HG03354 (cell line): Measurements from ENCODE around the gene PRUNE1.

ENCODE experiments used
- ATAC-seq: cut with Tn5 transposase; IDR thresholded peaks from one replicate; pipeline ENCODE4 v1.9.1; 2021; ENCODE audit warnings: mild to moderate bottlenecking; ENCODE audit not compliant: unreplicated experiment, poor library complexity, severe bottlenecking

PRUNE1 gene

GRCh38 chr1:150976401-150976821, 31.8 kb upstream of the PRUNE1 start:
- no peak for ATAC-seq

GRCh38 chr1:150976879-150977694, 31.2 kb upstream of the PRUNE1 start:
- no peak for ATAC-seq

GRCh38 chr1:150979092-150980056, 28.9 kb upstream of the PRUNE1 start:
- peak; percentile 57 for ATAC-seq

GRCh38 chr1:150981177-150981804, 27.0 kb upstream of the PRUNE1 start:
- ATAC-seq, result no peak

- no peak for ATAC-seq
These were observed 26.2 kb upstream of the PRUNE1 start, which contains the start of gene ANXA9 for GRCh38 chr1:150981805-150982712. TSS of gene ANXA9 (plus strand) at chr1:150982292. CDS start at chr1:150983106, 814 bp downstream.

GRCh38 chr1:150985179-150985825, 22.9 kb upstream of the PRUNE1 start:
- ATAC-seq, result no peak

GRCh38 chr1:150987924-150988323, 20.3 kb upstream of the PRUNE1 start:
- no peak for ATAC-seq

- ATAC-seq, result no peak
These were observed 15.6 kb upstream of the PRUNE1 start for GRCh38 chr1:150992626-150993025.

- ATAC-seq, result no peak
These were observed 14.0 kb upstream of the PRUNE1 start for GRCh38 chr1:150994248-150994647.

- no peak for ATAC-seq
These were observed 12.8 kb upstream of the PRUNE1 start for GRCh38 chr1:150995460-150995859.

- ATAC-seq, result no peak
These were observed 12.4 kb upstream of the PRUNE1 start for GRCh38 chr1:150995896-150996295.

- no peak for ATAC-seq
These were observed 10.9 kb upstream of the PRUNE1 start for GRCh38 chr1:150997126-150997872.

GRCh38 chr1:150997949-150998348, 10.3 kb upstream of the PRUNE1 start:
- no peak for ATAC-seq

GRCh38 chr1:150999051-150999674, 9.1 kb upstream of the PRUNE1 start:
- no peak for ATAC-seq

- ATAC-seq, result no peak
These were observed 8.3 kb upstream of the PRUNE1 start for GRCh38 chr1:150999926-151000325.

GRCh38 chr1:151000408-151000807, 7.8 kb upstream of the PRUNE1 start:
- no peak for ATAC-seq

- no peak for ATAC-seq
These were observed 6.6 kb upstream of the PRUNE1 start for GRCh38 chr1:151001602-151002001.

- ATAC-seq, result no peak
These were observed 6.2 kb upstream of the PRUNE1 start for GRCh38 chr1:151002051-151002450.
